HK-2 (cell line): Measurements from ENCODE around the gene UBE4A.

Experiments used
- DNase-seq: peaks from one replicate; pipeline ENCODE4 v3.0.0-alpha.2; 2018; ENCODE audit not compliant: unreplicated experiment

The UBE4A gene

DNA sequence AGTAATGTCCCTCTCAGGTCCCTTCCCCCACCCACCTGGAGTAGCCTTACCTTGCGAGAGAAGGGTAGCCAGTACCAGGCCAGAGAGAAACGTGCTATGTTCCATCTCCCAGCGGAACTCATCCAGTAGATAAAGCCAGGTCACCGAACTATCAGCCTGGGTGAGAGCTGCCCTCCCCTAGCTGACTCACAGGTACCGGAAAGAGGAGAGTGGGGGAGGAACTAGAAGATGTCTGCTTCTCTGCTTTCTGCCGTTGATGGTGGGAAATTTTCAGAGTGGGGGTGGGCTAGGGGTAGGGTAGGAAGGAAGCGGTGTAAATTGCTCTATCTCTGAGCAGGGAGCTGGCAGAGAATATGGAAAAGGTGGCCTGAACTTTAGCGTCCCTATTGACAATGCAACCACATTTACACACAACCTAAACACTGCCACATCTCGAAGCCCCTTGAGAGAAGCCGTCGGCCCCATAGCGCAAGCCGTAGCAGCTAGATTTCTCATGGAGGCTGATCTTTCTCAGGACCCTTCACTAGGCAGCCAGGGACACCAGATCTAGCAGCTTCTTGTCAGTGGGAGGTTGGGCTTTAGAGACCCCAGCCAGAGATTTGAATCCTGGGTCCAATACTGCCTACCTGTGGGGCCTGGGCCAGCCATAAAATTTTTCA lies 16.8 kb upstream of the UBE4A start, which contains the start of gene CD3D:
TSS of gene CD3D (minus strand) at position 203 of the 659 bp plus-strand sequence. CDS start at position 105, 98 bp downstream.
- DNase-seq: no peak

DNA sequence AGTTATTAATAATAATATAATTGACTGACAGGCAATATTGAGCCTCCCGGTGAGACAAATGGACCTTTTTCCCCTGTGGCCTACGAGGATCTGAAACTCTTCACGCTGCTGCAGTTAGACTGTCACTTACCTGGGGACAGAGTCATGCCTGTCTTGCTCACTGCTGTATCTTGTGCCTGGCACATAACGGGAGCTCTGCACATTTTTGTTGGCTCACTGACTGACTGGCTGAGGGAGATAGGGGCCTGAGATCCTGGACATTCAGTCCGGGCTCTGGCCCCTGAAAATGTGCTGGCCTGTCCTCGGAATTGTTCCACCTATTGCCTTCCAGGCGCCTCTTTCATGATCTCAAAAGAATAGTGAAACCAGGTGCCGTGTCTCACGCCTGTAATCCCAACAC lies 16.2 kb upstream of the UBE4A start:
- DNase-seq: no peak

DNA sequence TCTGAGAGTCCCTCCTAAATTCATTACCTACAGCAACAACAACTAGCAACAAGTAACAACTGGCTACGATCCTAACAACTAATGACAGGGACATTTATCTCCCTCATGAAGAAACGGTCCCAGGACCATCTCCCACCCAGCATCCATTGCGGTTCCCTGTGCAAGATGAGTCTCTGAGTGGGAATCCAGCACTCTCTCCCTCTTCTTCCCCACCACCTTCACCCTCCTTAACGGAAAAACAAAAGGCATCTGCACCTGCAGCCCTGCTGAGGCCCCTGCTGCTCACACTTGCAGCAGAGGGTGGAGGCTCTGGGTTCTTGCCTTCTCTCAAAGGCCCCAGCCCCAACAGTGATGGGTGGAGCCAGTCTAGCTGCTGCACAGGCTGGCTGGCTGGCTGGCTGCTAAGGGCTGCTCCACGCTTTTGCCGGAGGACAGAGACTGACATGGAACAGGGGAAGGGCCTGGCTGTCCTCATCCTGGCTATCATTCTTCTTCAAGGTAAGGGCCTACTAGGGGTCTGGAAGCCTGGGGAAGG lies 15.4 kb upstream of the UBE4A start, which contains the start of gene CD3G:
TSS of gene CD3G (plus strand) at position 364 of the 535 bp plus-strand sequence. CDS start at position 444, 80 bp downstream.
- no peak for DNase-seq

DNA sequence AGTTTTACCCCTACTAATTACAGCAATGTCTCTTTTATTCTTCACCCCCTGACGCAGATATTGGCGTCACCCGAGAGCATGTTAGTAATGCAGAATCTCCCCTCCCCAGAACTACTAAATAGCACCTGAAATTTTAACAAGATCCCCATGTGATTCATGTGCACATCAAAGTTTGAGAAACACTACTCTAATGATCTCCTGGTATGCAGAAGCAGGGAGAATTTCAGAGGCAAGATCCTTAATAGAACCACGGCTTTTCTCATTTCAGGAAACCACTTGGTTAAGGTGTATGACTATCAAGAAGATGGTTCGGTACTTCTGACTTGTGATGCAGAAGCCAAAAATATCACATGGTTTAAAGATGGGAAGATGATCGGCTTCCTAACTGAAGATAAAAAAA lies 9.9 kb upstream of the UBE4A start:
- no peak for DNase-seq

DNA sequence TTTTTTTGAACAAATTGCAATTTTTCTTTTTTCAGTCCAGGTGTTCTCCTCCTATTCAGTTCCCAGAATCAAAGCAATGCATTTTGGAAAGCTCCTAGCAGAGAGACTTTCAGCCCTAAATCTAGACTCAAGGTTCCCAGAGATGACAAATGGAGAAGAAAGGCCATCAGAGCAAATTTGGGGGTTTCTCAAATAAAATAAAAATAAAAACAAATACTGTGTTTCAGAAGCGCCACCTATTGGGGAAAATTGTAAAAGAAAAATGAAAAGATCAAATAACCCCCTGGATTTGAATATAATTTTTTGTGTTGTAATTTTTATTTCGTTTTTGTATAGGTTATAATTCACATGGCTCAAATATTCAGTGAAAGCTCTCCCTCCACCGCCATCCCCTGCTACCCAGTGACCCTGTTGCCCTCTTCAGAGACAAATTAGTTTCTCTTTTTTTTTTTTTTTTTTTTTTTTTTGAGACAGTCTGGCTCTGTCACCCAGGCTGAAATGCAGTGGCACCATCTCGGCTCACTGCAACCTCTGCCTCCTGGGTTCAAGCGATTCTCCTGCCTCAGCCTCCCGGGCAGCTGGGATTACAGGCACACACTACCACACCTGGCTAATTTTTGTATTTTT lies 6.2 kb upstream of the UBE4A start:
- no peak for DNase-seq

DNA sequence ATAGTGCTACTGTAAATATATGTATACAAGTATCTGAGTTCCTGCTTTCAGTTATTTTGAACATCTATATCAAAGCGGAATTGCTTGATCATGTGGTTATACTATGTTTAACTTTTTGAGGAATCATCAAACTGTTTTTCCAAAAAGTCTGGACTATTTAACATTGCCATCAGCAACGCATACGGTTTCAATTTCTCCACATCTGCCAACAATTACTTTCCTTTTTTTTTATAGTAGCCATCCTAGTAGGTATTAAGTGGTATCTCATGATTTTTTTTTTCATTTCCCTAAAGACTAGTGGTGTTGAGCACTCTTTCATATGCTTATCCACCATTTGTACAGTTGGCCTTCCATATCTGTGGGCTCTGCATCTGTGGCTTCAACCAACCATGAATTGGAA lies 1.3 kb upstream of the UBE4A start:
- DNase-seq: no peak

DNA sequence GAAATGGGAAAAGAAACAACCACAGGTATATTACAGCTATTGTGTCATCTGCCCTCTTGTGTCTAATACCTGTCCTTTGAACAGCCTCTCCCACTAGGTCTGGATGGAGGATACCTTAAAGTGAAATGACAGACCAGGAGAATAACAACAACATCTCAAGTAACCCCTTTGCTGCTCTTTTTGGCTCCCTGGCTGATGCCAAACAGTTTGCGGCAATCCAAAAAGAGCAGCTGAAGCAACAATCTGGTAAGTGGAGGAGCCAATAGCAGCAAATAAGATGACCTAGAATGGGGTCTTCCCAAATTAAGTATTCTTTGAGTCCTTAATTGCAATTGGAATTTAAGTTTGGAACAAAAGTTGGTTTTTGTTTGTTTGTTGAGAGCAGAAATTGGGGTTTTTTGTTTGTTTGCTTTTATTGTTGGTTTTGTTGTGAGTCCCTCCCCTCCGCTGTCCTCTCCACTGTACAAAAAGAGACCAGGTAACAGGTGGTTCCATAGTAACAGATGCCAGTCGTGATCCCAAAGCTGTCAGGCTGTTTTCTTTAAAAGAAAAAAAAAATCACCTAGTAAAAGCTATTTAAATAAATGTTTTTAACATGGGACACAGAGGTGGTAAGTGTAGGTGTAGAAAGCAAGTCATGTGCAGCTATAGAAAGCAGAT lies 5.7 kb downstream of the UBE4A start:
- no peak for DNase-seq

DNA sequence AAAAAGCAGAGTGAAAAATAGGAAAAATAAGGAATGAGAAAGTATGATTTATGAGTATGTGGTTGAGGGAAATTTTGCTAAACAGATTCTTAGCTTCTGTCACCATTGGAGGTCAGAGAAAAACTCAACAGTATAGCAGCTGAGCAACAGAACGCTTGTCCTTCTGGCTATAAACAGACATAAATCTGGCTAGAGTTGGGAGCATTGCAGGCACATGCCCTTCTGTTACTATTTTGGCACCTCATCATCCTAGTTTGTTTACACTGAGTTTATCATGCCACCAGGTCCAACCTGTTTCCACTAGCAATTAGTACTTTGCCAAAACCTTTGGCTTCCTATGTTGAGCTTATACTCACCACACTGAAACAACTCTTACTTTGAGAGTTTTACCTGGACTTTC lies 6.9 kb downstream of the UBE4A start:
- no peak for DNase-seq

DNA sequence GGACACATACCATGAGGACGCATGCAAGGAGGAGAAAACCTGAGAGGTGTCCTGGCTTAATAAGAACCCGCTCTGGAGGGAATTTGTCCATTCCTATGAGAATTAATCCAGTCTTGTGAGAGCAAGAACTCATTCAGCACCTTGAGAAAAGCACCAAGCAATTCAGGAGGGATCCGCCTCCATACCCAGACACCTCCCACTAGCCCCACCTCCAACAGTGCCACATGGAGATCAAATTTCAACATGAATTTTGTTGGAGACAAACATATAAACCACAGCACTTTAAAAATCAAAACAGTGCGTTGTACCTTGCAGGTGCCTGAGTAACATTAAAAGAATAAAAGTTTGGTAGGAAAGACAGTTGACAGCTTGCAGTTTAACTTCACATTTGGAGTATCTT lies 11.4 kb downstream of the UBE4A start:
- DNase-seq: no peak

DNA sequence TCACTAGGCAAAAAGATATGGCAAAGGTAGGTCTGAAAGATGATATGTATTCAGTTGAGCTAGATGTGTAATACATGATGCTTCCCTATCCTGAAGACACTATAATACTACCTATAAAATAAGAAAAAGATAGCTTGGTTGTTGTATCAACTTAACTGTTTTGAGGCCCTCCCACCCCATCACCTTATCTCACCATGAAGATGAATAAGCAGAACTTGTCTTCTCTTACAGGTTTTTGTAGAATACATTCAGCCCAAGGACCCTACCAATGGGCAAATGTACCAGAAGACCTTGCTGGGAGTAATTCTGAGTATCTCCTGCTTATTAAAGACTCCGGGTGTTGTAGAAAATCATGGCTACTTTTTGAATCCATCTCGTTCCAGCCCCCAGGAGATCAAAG lies 13.9 kb downstream of the UBE4A start:
- DNase-seq: no peak

DNA sequence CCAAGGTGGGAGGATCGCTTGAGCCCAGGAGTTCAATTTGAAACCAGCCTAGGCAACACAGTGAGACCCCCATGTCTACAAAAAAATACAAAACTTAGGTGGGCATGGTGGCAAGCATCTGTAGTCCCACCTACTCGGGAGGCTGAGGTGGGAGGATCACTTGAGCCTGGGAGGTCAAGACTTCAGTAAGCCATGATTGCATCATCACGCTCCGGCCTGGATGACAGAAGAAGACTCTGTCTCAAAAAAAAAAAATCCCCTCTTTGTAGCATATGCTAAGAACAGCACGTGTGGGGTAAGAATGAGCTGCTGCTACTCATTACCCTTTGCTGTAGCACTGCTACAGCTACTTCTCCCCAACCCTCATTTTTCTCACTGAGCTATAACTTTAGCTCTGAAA lies 14.5 kb downstream of the UBE4A start:
- DNase-seq: no peak

DNA sequence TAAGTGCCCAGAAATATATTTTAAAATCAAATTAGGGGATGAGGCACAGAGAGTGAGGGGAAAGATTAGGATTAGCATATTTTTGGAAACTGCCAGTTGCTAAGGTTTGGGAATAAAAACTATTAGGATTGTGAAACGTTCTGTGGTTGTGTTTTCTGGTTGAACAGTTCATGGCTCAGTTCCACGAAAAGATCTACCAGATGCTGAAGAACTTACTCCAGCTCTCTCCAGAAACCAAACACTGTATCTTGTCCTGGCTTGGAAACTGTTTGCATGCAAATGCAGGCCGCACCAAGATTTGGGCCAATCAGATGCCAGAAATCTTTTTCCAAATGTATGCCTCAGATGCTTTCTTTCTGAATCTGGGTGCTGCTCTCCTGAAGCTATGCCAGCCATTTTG lies 15.3 kb downstream of the UBE4A start:
- no peak for DNase-seq

DNA sequence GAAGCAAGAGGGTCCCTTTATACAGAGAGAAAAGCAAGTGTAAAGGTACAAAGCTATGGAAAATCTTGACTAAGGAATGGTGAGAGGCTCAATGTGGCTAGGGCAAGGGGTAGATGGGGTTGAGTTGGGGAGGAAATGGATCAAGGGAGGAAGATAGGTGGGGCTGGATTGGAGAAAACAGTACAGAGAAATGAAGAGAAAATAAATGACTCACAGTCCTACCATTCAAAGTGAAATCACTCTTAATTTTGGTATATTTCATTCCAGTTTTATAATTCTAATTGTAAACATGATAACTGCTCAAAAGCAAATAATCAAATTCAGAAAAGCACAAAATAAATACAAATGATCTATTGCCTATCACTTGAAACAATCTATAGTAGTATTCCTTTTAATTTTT lies 16.6 kb downstream of the UBE4A start:
- no peak for DNase-seq

DNA sequence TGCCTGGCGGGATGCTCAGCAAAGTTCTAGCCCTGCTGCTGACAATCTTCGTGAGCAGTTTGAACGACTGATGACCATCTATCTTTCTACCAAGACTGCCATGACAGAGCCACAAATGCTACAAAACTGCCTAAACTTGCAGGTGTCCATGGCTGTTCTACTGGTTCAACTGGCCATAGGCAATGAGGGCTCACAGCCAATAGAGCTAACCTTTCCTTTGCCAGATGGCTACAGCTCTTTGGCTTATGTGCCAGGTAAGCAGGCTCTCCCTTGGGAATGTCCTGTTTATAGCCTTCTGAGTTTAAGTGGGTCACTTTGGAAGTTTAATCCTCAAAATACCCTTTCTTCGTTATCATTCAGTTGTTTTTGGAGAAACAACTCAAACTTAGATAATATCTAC lies 20.1 kb downstream of the UBE4A start:
- DNase-seq: no peak

DNA sequence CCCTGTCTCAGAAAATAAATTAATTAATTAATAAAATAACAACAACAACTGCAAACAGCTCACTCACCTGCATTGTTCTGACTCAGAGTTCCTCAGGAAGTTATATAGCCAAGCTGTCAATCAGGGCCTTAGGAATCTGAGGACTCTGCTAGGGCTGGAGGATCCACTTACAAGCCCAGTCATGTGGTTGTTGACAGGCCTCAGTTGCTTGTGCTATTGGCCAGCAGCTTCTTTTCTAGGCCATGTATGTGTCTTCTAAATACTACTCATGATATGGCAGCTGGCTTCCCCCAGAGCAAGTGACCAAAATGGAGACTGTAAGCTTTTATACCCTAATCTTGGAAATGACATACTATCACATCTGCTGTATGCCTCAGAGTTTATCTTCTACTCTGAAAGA lies 21.2 kb downstream of the UBE4A start:
- DNase-seq: no peak

DNA sequence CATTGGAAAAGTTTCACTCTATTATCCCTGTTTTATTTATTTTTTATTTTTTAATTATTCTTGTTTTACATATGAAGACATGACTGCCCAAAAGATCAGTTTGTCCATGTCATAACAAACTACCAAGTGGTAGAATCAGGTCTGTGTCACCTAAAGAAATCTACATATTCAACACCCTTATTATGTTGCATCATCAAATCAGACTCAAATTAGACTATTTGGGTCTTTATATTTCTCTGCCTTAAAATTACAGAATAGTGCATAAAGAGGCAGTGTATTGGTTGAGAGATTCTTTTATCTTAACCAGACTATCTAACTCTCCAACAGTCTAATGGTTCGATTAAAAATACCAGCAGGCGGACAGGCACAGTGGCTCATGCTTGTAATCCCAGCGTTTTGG lies 23.6 kb downstream of the UBE4A start:
- no peak for DNase-seq

DNA sequence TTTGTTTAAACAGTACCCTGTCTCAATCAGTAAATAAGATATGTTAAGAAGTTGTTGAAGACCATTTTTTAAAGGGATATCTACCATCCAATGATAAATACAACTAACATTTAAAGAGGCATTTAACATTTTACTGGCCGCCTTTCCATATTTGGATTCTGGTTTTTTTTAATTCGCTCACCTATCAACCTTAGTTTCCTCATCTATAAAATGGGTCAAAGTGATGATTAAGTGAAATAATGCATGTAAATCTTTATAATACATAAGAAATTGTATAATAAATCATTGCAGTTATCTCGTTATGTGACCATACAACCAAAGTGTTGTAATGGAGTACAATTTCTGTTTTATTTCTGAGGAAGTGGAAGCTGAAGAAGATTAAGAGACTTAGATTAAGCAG lies 24.3 kb downstream of the UBE4A start:
- DNase-seq: no peak

DNA sequence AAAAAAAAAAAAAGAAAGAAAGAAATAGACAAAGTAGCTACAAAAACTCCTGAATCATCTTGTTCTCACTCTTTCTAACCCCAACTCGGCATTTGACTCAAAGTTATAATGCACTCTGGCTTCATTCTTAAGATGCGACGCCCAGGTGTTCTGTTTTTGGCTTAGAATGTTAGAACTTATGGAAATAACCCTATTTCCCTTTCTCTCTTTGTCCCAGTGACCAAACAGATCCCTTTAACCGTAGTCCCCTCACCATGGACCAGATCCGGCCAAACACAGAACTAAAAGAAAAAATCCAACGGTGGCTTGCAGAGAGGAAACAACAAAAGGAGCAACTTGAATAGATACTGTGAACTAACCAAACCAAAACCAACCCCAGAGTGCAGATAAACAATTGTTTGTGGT lies 36.7 kb downstream of the UBE4A start:
- no peak for DNase-seq

DNA sequence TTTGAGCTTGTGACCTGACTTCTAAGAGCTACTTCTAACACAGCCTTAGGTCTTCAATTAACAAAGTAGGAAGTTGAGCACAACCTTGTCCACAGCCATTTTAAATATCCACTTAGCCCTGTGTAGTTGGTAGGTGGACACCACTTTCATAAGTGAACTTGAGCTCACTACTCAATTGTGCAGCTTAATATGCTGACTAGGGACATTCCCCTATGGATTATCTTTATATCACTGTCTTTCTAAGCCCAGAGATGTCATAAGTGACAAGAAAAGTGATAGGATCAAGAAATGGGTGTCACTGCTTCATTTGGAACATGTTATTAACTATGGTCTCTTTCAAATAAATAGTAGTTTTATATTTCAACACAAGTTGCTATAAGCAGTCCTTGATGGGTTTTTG lies 38.0 kb downstream of the UBE4A start:
- DNase-seq: no peak

DNA sequence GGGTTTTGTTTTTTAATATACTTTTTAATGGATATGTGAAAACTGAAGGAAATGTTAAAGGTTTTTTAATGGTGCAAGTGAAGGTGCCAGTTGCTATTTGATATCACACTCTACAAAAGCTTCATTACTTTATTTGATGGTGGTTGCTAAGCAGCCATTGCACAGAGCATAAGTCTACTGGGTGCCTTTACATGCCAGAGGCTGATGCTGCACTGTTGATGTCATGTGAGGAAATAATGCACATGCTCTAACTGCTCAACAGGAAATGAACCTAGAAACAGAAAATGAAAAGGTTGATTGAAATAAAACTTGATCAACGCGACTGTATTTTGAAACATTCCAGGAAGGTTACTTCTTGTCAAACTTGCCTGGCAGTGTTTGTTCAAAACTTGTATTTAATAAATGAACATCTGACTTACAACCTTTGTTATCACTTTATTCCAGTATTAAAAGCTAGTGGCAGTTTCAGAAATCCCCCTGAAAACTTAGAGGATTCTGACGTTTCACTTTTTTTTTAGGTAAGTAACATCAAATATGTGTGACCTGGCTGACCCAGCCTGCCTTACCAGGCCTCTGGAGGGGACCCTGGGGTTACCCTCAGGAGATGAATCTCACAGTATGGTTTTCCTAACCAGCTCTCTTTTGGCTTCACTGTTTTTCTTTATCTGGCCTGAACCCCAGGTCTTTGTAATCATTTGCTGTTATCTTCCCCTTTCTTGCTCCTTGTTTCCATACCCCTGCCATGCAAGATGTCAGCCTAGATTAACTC lies 39.6 kb downstream of the UBE4A start:
- no peak for DNase-seq

DNA sequence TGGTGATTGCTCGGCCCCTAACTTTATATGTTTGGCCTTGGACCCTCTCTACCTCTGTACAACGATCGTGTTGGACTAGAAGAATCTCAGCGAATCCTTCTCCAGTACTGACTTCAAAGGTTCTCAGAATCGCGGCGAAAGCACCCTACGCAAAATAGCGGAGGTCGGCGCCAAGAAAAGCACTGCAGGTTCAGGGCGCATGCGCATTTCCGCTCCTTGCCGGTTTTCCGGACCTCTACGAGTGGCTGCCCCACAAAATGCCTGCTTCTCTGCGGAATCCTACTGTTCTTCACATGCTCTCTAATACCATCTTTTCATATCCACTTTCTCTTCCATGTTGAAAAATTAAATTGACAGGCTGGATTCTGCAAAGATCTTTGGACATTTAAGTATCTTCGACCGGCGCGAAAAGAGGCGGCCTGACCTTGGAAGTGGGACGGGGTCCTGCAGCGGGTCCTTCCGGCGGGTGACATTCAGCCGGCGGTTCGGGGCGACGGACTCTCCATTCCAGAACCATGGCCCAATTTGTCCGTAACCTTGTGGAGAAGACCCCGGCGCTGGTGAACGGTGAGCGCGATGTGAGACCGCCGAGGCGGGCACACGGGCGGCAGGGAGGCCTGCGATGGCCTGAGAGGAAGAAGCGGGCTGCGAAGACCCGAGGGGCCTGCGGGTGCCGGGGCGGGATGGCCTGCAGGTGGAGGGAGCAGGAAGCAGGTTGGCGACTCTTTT lies 41.9 kb downstream of the UBE4A start, which contains the start of gene ATP5MG:
TSS of gene ATP5MG (plus strand) at position 456 of the 729 bp plus-strand sequence. CDS start at position 516, 60 bp downstream.
- DNase-seq: peak; percentile 83
